ENCODE measurements around the gene IFNA5.
A peak's percentile ranks its signal among the peaks of the same experiment; 100 is the strongest.

IFNA5 gene

GRCh38 chr9:21265421-21266189, 39.5 kb downstream of the IFNA5 start:
- DNase-seq (ENCODE audit: low spot score) (no peak), ATAC-seq (ENCODE audit: low read depth) (peak; percentile 33; the same call in 1 of the 3 replicates)

GRCh38 chr9:21255538-21256212, 49.4 kb downstream of the IFNA5 start:
- Histone ChIP-seq H3K36me3 (ENCODE audit: low read depth) (no peaks in the 10 kb centered on the region), H3K9me3 (ENCODE audit: severe bottlenecking) (no peaks in the 10 kb centered on the region), H3K27me3 (ENCODE audit: insufficient read depth, poor library complexity, severe bottlenecking) (peaks cover 24% of the 10 kb centered on the region), H3K4me3 (ENCODE audit: severe bottlenecking) (no peak overlapping the region), H3K4me1 (ENCODE audit: insufficient read depth, poor library complexity, severe bottlenecking) (no peaks in the 10 kb centered on the region), H3K27ac (ENCODE audit: poor library complexity, severe bottlenecking) (no peak overlapping the region)
- ATAC-seq (ENCODE audit: low read depth) = no peak
- no peak for DNase-seq (ENCODE audit: low spot score)
- TF ChIP-seq CTCF (IDR thresholded peaks at IDR 0.05; ENCODE audit: poor library complexity, severe bottlenecking) = no peak

More at GRCh38 chr9:21265421-21266189, 39.5 kb downstream of the IFNA5 start:
- Histone ChIP-seq H3K4me1 (ENCODE audit: insufficient read depth, poor library complexity, severe bottlenecking) (no peaks in the 10 kb centered on the region), H3K36me3 (ENCODE audit: low read depth) (no peaks in the 10 kb centered on the region), H3K27me3 (ENCODE audit: insufficient read depth, poor library complexity, severe bottlenecking) (peaks cover 67% of the 10 kb centered on the region), H3K27ac (ENCODE audit: poor library complexity, severe bottlenecking) (no peak overlapping the region), H3K9me3 (ENCODE audit: severe bottlenecking) (no peaks in the 10 kb centered on the region), H3K4me3 (ENCODE audit: severe bottlenecking) (no peak overlapping the region)
- TF ChIP-seq CTCF (IDR thresholded peaks at IDR 0.05; ENCODE audit: poor library complexity, severe bottlenecking) = no peak

Measured in RWPE2 (cell line).